GM23338 (cell line): ENCODE data around the gene TWF2. TPM values are rescaled to one million over a fixed set of nuclear protein-coding genes. Genes with fewer than 3 reads are reported as not detected.

ENCODE experiments used
- ATAC-seq: fragments of 200-7000 bp; cut with Tn5 transposase; 3 replicates; pipeline ENCODE4 v1.9.1; 2020
- DNase-seq: peaks from one replicate; pipeline ENCODE4 v3.0.0-alpha.2; 2015; ENCODE audit warnings: low spot score
- H2AFZ ChIP-seq: fragments of 200-600 bp; sonication (generic); 2 replicates; pipeline ENCODE4 v1.8.0; 2016; ENCODE audit warnings: antibody characterized with exemption, mild to moderate bottlenecking, moderate library complexity
- H3F3A ChIP-seq: fragments of 200-600 bp; sonication (generic); replicated peaks from 2 replicates; pipeline ENCODE4 v1.8.0; 2017; ENCODE audit warnings: antibody characterized with exemption, mixed run types, low read depth
- H3K27ac ChIP-seq: fragments of 200-600 bp; sonication (generic); 2 replicates; pipeline ENCODE4 v1.6.1; 2016; ENCODE audit warnings: low read depth
- H3K27me3 ChIP-seq: fragments of 200-600 bp; sonication (generic); 2 replicates; pipeline ENCODE4 v1.8.0; 2016; ENCODE audit warnings: mild to moderate bottlenecking, mixed run types, moderate library complexity; ENCODE audit not compliant: insufficient read depth
- H3K36me3 ChIP-seq: fragments of 200-600 bp; sonication (generic); 2 replicates; pipeline ENCODE4 v1.8.0; 2016; ENCODE audit warnings: mild to moderate bottlenecking; ENCODE audit not compliant: insufficient read depth
- H3K4me1 ChIP-seq: fragments of 200-600 bp; sonication (generic); 2 replicates; pipeline ENCODE4 v1.8.0; 2016; ENCODE audit warnings: mild to moderate bottlenecking, moderate library complexity; ENCODE audit not compliant: insufficient read depth
- H3K4me2 ChIP-seq: fragments of 200-600 bp; sonication (generic); 2 replicates; pipeline ENCODE4 v1.7.1; 2017; ENCODE audit warnings: mixed run types
- H3K4me3 ChIP-seq: fragments of 200-600 bp; sonication (generic); 2 replicates; pipeline ENCODE4 v1.6.1; 2016; ENCODE audit warnings: mixed run types
- H3K79me2 ChIP-seq: fragments of 200-600 bp; sonication (generic); replicated peaks from 2 replicates; pipeline ENCODE4 v1.8.0; 2017; ENCODE audit warnings: mild to moderate bottlenecking; ENCODE audit not compliant: insufficient read depth
- H3K9me2 ChIP-seq: fragments of 200-600 bp; sonication (generic); 2 replicates; pipeline ENCODE4 v1.8.0; 2017; ENCODE audit not compliant: insufficient read depth
- H4K20me1 ChIP-seq: fragments of 200-600 bp; sonication (generic); replicated peaks from 2 replicates; pipeline ENCODE4 v1.8.0; 2017; ENCODE audit warnings: mild to moderate bottlenecking; ENCODE audit not compliant: insufficient read depth
- H3K27ac Mint-ChIP-seq: 2 replicates; pipeline ENCODE4 v1.8.0; 2020; ENCODE audit warnings: inconsistent platforms, mild to moderate bottlenecking, moderate library complexity, mixed read lengths
- H3K27me3 Mint-ChIP-seq: 3 replicates; pipeline ENCODE4 v1.8.0; 2022; ENCODE audit warnings: low read depth, mild to moderate bottlenecking, moderate library complexity, mixed read lengths, inconsistent platforms; ENCODE audit not compliant: insufficient read depth, poor library complexity
- H3K36me3 Mint-ChIP-seq: 3 replicates; pipeline ENCODE4 v1.8.0; 2021; ENCODE audit warnings: low read depth, mild to moderate bottlenecking, inconsistent platforms, moderate library complexity, mixed read lengths
- H3K4me1 Mint-ChIP-seq: 3 replicates; pipeline ENCODE4 v1.8.0; 2020; ENCODE audit warnings: mild to moderate bottlenecking, inconsistent platforms, mixed read lengths
- H3K4me3 Mint-ChIP-seq: 3 replicates; pipeline ENCODE4 v1.8.0; 2021; ENCODE audit warnings: moderate library complexity, mild to moderate bottlenecking, inconsistent platforms, mixed read lengths
- H3K9me3 Mint-ChIP-seq: 3 replicates; pipeline ENCODE4 v1.8.0; 2020; ENCODE audit warnings: moderate library complexity, mild to moderate bottlenecking, inconsistent platforms, mixed read lengths
- CREB1 ChIP-seq: fragments of 250-450 bp; sonication (Bioruptor Pico); IDR thresholded peaks from 2 replicates; pipeline ENCODE4 v1.5.0; 2020; ENCODE audit warnings: low read depth, mild to moderate bottlenecking, moderate library complexity
- EZH2 ChIP-seq: fragments of 200-600 bp; sonication (generic); IDR thresholded peaks from one replicate; pipeline ENCODE4 v1.8.0; 2017; ENCODE audit warnings: antibody characterized with exemption, mild to moderate bottlenecking, low read depth; ENCODE audit not compliant: unreplicated experiment
- EZH2phosphoT487 ChIP-seq: fragments of 200-600 bp; sonication (generic); IDR thresholded peaks from one replicate; pipeline ENCODE4 v1.8.1; 2018; ENCODE audit warnings: antibody characterized with exemption; ENCODE audit not compliant: unreplicated experiment
- JUNB ChIP-seq: IDR thresholded peaks from one replicate; pipeline ENCODE4 v1.6.1; 2016; ENCODE audit warnings: antibody characterized with exemption; ENCODE audit not compliant: unreplicated experiment
- NANOG ChIP-seq: IDR thresholded peaks from 2 replicates; pipeline ENCODE4 v1.6.1; 2016; ENCODE audit warnings: antibody characterized with exemption, borderline replicate concordance
- POLR2AphosphoS5 ChIP-seq: IDR thresholded peaks from 2 replicates; pipeline ENCODE4 v1.6.1; 2016; ENCODE audit warnings: antibody characterized with exemption, low read depth
- REST ChIP-seq: IDR thresholded peaks from one replicate; pipeline ENCODE4 v1.6.1; 2018; ENCODE audit warnings: antibody characterized with exemption; ENCODE audit not compliant: unreplicated experiment
- STAT1 ChIP-seq: IDR thresholded peaks from one replicate; pipeline ENCODE4 v1.6.1; 2016; ENCODE audit warnings: antibody characterized with exemption; ENCODE audit not compliant: unreplicated experiment
- ZNF114 ChIP-seq: fragments of 250-450 bp; sonication (Bioruptor Pico); IDR thresholded peaks from 2 replicates; pipeline ENCODE4 v1.5.0; 2020; ENCODE audit warnings: mild to moderate bottlenecking, moderate library complexity
- ZNF331 ChIP-seq: fragments of 250-450 bp; sonication (Bioruptor Pico); IDR thresholded peaks from 2 replicates; pipeline ENCODE4 v1.5.0; 2020; ENCODE audit warnings: low read depth, mild to moderate bottlenecking, moderate library complexity
- ZNF462 ChIP-seq: fragments of 250-450 bp; sonication (Bioruptor Pico); IDR thresholded peaks from 2 replicates; pipeline ENCODE4 v1.5.0; 2020; ENCODE audit warnings: mild to moderate bottlenecking, moderate library complexity
- polyA plus RNA-seq: library from polyadenylated mRNA; unstranded; fragments of >200 nt; fragmentation: Nextera tagmentation; extraction: Ambion mirVana; gene quantifications from 2 replicates; pipeline ENCODE4 v1.2.1, GENCODE V29; 2016
- total RNA-seq: library from RNA; depleted of rRNA; stranded (reverse); fragments of >200 nt; shearing (Covaris generic); gene quantifications from 2 replicates; pipeline ENCODE4 v1.2.3, GENCODE V29; 2014
- TF ChIP-seq, protein P1 (sequence below), 2 experiments: fragments of 200-600 bp in 1 of 2; sonication (generic) in 1 of 2; conservative IDR thresholded peaks; 2 replicates each; pipeline versions ENCODE4 v1.5.1 to v1.6.1; 2016 to 2017; ENCODE audit warnings: antibody characterized with exemption in 2 of 2, low read depth in 2 of 2, mild to moderate bottlenecking in 2 of 2, moderate library complexity in 1 of 2
- TF ChIP-seq, protein P2 (sequence below): IDR thresholded peaks from 2 replicates; pipeline ENCODE4 v1.6.1; 2016; ENCODE audit warnings: antibody characterized with exemption

TWF2 gene
- total and polyA plus RNA-seq, 2 experiments from 2014 or later = 38.9 to 120 TPM

DNA sequence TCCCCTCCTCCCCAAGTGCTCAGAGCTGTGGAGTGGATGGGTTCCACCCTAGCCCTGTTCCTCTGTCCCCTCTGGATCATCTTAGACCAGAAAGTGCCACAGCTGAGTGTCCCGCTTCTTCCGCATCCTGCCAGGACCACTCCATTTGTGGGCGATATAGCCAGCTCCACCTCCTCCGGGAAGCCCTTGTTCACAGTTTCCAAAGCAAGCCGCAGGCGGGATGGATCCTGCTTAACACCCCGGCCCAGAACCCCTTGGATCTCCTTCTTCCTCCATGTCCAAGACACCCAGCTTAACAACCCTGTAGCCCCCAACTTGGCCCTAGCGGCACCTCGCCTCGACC, 41.5 kb downstream of the TWF2 start:
- H3K27me3 ChIP-seq = no peaks in the 10 kb centered on the region
- no peak for DNase-seq
- TF ChIP-seq, protein P1, sequence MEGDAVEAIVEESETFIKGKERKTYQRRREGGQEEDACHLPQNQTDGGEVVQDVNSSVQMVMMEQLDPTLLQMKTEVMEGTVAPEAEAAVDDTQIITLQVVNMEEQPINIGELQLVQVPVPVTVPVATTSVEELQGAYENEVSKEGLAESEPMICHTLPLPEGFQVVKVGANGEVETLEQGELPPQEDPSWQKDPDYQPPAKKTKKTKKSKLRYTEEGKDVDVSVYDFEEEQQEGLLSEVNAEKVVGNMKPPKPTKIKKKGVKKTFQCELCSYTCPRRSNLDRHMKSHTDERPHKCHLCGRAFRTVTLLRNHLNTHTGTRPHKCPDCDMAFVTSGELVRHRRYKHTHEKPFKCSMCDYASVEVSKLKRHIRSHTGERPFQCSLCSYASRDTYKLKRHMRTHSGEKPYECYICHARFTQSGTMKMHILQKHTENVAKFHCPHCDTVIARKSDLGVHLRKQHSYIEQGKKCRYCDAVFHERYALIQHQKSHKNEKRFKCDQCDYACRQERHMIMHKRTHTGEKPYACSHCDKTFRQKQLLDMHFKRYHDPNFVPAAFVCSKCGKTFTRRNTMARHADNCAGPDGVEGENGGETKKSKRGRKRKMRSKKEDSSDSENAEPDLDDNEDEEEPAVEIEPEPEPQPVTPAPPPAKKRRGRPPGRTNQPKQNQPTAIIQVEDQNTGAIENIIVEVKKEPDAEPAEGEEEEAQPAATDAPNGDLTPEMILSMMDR (conservative IDR thresholded peaks at IDR 0.05; ENCODE audit: low read depth in 2 of 2) = no peak; a peak in 1 of 4 replicates
- TF ChIP-seq POLR2AphosphoS5 (no peak), ZNF331 (CRISPR knock-in tag) (no peak), STAT1 (no peak), NANOG (no peak), ZNF462 (CRISPR knock-in tag) (no peak), ZNF114 (CRISPR knock-in tag) (no peak), EZH2phosphoT487 (no peak), EZH2 (no peak), CREB1 (CRISPR knock-in tag) (no peak), REST (no peak), JUNB (no peak)
- TF ChIP-seq, protein P2, sequence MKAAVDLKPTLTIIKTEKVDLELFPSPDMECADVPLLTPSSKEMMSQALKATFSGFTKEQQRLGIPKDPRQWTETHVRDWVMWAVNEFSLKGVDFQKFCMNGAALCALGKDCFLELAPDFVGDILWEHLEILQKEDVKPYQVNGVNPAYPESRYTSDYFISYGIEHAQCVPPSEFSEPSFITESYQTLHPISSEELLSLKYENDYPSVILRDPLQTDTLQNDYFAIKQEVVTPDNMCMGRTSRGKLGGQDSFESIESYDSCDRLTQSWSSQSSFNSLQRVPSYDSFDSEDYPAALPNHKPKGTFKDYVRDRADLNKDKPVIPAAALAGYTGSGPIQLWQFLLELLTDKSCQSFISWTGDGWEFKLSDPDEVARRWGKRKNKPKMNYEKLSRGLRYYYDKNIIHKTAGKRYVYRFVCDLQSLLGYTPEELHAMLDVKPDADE = no peak
- H3K79me2 ChIP-seq = peaks cover 12% of the 10 kb centered on the region
- H3K9me2 ChIP-seq = no peaks in the 10 kb centered on the region
- peak; percentile 39 for ATAC-seq
- Mint-ChIP-seq H3K27me3 (peaks cover 17% of the 10 kb centered on the region), H3K4me3 (peak overlapping the region; percentile 98), H3K4me1 (peaks cover 14% of the 10 kb centered on the region), H3K9me3 (peaks cover 4% of the 10 kb centered on the region; the same call in 1 of the 3 replicates), H3K36me3 (peaks cover 24% of the 10 kb centered on the region), H3K27ac (no peak overlapping the region; the same call in 1 of the 2 replicates)
- H2AFZ ChIP-seq = peak overlapping the region; percentile 99
- peak overlapping the region; percentile 100 for H3K4me2 ChIP-seq
- H3K36me3 ChIP-seq = peaks cover 31% of the 10 kb centered on the region
- peaks cover 9% of the 10 kb centered on the region; the same call in 1 of the 2 replicates for H3F3A ChIP-seq
- peak overlapping the region; percentile 95 for H3K4me3 ChIP-seq
- H3K27ac ChIP-seq = peak overlapping the region; percentile 86; the same call in 1 of the 2 replicates
- H4K20me1 ChIP-seq = peaks cover 10% of the 10 kb centered on the region; the same call in 1 of the 2 replicates
- H3K4me1 ChIP-seq = peaks cover 10% of the 10 kb centered on the region
